NCI-H1930 (cell line): ENCODE data around the gene TM6SF1.
"Not testable (repeated sequence)": the region's sequence is repeated elsewhere in the genome, so short reads cannot be mapped to it uniquely, and the experiment has no call there.

ENCODE experiments used
- DNase-seq, 2 experiments: peaks; one replicate each; lab custom pipeline; 2025; lab: John Stamatoyannopoulos, UW

Gene TM6SF1

GRCh38 chr15:83088876-83089275 is 18.6 kb upstream of the TM6SF1 start:
- no peak for DNase-seq

DNA sequence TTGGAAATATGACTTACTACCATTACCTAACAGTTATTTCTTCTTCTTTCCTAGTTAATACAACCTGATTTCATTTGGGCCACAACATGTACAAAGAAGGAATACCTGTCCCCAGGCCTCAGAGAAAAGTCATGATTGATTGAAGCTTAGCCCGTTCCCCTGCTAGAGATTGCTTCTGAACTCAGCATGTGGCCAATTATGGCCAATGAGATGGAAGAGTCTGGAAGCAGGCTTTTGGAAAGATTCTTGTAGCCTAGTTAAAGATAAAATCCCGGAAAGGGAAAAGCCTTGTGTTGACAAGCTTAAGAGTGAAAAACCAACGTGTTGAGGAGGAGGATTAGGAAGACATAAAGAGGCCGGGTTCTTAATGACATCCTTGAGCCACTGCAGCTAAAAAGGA is 17.0 kb upstream of the TM6SF1 start:
- DNase-seq = no peak

- DNase-seq = not testable (repeated sequence)
Observed at GRCh38 chr15:83091965-83092308, 15.5 kb upstream of the TM6SF1 start.

- no peak for DNase-seq
Observed at GRCh38 chr15:83092309-83092976, 15.0 kb upstream of the TM6SF1 start.

GRCh38 chr15:83094583-83094982 is 12.9 kb upstream of the TM6SF1 start:
- no peak for DNase-seq

DNA sequence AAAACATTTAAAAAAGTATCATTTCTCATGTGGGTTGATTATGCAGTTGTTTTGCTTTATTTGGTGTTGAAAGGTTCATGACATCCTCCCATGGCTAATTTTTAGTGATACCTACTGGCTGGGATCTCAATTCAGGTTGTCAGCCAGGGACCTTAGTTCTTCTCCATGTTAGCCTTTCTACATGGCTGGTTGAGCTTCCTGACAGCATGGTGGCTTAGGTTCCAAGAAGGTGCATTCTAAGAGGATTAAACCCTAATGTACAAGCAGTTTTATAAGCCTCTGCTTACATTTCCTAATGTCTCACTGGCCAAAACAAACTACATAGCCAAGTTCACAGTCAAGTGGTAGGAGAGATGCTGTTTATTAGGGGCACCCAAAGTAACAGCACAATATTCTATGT is 9.4 kb upstream of the TM6SF1 start:
- DNase-seq = no peak

GRCh38 chr15:83099290-83099689 is 8.2 kb upstream of the TM6SF1 start:
- DNase-seq = no peak

GRCh38 chr15:83100097-83100646 is 7.3 kb upstream of the TM6SF1 start:
- DNase-seq = no peak

GRCh38 chr15:83102346-83102745 is 5.1 kb upstream of the TM6SF1 start:
- DNase-seq = no peak

DNA sequence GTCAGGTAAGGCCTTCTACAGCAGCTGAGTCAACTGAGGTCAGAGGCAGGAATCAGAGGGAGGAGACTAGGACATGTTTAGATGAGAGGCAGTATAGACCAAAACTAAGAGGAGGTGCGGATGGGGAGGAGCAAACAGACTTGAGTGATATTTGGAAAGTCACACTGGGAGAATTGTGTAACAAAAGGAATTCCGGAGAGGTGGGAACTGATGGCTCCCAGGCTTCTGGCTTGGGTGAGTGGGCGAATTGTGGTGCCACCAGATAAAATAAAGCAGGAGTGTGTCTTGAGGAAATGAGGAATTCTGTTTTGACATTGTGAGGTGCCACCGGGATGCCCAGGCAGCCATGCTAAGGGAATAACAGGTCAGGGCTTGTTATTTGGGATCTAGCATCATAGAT is 3.3 kb upstream of the TM6SF1 start:
- no peak for DNase-seq

DNA sequence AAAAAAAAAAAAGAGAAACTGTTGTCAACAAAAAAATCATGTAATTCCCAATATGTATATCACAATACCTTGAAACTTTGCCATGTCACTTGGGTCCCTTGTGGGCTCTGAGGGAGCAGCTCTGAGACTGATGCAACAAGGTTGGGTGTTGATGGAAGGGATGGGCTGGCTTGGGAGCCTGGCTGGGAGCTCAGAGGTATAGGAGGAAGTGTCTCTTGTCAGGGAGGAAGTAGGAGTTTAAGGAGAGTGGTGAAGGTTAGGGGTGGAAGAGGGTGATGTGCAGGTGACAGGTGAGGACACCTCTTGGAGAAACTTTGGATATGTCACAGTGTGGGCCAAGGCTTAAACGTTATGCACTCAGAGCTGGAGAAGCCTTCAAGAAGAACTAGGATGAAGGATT is 2.0 kb upstream of the TM6SF1 start:
- no peak for DNase-seq

GRCh38 chr15:83107841-83108181 is 366 bp downstream of the TM6SF1 start:
- no peak for DNase-seq

- DNase-seq = no peak
Observed at GRCh38 chr15:83108266-83109219, 1.1 kb downstream of the TM6SF1 start.

GRCh38 chr15:83109532-83109931 is 2.1 kb downstream of the TM6SF1 start:
- DNase-seq = no peak

GRCh38 chr15:83110381-83110780 is 2.9 kb downstream of the TM6SF1 start:
- DNase-seq = no peak

GRCh38 chr15:83111149-83111548 is 3.7 kb downstream of the TM6SF1 start:
- no peak for DNase-seq

- no peak for DNase-seq
Observed at GRCh38 chr15:83112233-83112955, 4.9 kb downstream of the TM6SF1 start.

DNA sequence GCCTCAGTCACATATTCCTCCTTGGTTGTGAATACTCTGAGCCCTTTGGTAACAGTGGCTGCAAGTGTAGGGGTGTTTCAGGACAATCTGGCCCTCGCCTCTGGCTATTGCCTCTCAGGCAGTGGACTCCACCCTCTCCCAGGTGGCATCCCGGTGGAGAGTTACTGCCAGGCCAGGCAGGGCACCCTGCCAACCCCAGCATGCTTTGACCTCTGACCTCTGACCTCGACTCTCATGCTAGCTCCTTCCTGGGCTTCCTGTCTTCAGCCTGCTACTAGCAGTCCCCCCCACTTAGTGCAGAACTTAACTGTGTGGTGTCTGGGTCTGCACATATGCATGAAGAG is 5.5 kb downstream of the TM6SF1 start:
- DNase-seq = no peak

DNA sequence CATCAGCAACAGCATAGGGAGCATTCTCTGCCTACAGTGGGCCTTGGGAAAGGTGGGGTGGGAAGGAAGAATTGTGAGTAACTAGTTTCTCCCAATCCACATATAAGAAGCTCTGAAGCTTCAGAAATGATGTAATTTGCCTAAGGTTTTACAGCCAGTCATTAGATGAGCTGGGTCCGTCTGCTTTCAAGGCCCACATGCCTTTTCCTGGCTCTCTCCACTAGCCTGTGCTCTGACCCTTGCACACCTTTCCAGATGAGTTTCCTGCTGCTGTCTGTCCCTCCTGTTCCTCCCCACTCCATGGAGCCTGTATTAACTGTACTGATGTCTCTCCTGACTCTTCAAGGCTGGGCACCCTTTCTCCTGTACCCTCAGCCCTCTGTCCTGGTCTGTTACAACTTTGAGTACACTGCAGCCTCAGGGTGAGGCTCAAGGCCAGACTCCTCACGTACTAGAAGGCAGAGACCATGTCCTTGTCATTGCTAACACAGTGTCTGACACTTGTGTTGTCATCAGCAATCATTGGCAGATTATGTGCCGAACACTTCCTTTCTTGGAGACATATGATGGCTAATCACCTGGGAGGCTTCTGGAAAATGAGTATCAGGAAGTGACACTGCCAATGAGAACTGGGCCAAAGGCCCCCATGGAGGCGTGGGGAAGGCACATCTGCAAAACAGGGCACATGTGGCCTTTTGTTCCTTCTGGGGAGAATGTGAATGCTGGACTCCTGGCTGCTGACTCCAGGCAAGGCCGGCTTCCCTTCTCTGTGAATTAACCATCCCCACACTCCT is 6.6 kb downstream of the TM6SF1 start:
- no peak for DNase-seq

DNA sequence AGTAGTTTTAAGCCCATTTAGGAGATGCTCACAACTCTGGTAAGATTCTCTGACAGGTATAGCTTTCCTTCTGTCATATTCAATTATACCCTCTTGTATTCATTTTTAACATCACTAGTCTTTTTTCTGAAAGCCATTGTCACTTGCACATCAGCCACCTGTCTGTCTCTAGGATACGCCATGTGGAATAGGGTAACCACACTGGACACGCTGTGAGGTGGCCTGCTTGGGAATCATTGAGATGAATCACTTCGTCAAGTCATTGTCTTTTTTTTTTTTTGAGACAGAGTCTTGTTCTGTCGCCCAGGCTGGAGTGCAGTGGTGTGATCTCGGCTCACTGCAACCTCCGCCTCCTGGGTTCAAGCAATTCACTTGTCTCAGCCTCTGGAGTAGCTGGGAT is 7.4 kb downstream of the TM6SF1 start:
- no peak for DNase-seq

GRCh38 chr15:83115410-83115809 is 8.0 kb downstream of the TM6SF1 start:
- no peak for DNase-seq
